Neural cell (in vitro differentiated cells): ENCODE results near the gene TNNI3.

Source experiments
- EP300 ChIP-seq: fragments of 450-650 bp; conservative IDR thresholded peaks from 2 replicates; pipeline ENCODE4 v1.6.1; 2014; ENCODE audit warnings: antibody characterized with exemption, mild to moderate bottlenecking, moderate library complexity; ENCODE audit not compliant: poor library complexity, severe bottlenecking
- EZH2 ChIP-seq: fragments of 200-600, 300-800 bp; shearing (Covaris generic), sonication (generic); IDR thresholded peaks from 2 replicates; pipeline ENCODE4 v1.6.1; 2014; ENCODE audit warnings: antibody characterized with exemption, low read length, borderline replicate concordance, mild to moderate bottlenecking; ENCODE audit not compliant: insufficient read depth, poor library complexity, severe bottlenecking
- MXI1 ChIP-seq: fragments of 450-650 bp; conservative IDR thresholded peaks from 2 replicates; pipeline ENCODE4 v1.6.1; 2014; ENCODE audit warnings: antibody characterized with exemption, mild to moderate bottlenecking; ENCODE audit not compliant: poor library complexity, severe bottlenecking
- POLR2AphosphoS5 ChIP-seq: IDR thresholded peaks from 2 replicates; pipeline ENCODE4 v1.6.1; 2012
- RAD21 ChIP-seq: fragments of 450-650 bp; conservative IDR thresholded peaks from 2 replicates; pipeline ENCODE4 v1.6.1; 2014; ENCODE audit warnings: antibody characterized with exemption, mild to moderate bottlenecking, moderate library complexity
- SMC3 ChIP-seq: fragments of 450-650 bp; conservative IDR thresholded peaks from 2 replicates; pipeline ENCODE4 v1.6.1; 2014; ENCODE audit warnings: antibody characterized with exemption, mild to moderate bottlenecking, moderate library complexity; ENCODE audit not compliant: poor library complexity
- TAF1 ChIP-seq: IDR thresholded peaks from 2 replicates; pipeline ENCODE4 v1.6.1; 2012; ENCODE audit warnings: low read depth
- TF ChIP-seq, protein P1 (sequence below): fragments of 450-650 bp; IDR thresholded peaks from 2 replicates; pipeline ENCODE4 v1.5.1; 2014; ENCODE audit warnings: antibody characterized with exemption, mild to moderate bottlenecking, moderate library complexity; ENCODE audit not compliant: poor library complexity, severe bottlenecking
- TF ChIP-seq, protein P2 (sequence below): IDR thresholded peaks from 2 replicates; pipeline ENCODE4 v1.6.1; 2012; ENCODE audit warnings: borderline replicate concordance

DNA sequence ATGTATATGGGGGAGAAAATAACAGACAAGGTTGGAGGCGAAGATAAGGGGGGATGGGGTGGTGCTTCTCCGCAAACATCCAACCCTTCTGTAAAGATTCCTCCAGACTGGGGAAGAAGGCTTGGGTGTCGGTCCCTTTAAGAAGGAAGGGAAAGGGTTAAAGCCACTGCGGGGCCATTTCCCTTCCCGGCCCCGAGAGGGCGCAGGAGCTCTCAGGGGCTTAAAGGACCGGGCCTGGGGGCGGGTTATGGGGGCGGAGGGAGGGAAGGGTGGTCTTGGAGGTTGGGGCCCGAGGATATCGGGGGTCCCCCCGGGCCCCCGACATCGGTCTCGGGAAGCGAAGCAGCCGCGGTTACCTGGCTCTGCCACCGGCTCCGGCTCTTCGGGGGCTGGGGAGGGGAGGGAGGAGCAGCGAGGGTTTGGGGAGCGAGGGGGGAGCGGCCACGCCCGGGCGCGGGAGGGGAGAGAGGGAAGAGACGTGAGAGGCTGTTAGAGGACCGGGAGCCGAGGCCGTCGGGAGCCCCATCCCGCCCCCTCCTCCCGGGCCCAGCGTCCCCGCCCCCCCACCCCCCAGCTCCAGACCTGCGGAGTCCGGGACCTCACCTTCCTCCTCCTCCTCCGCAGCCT, 11.3 kb downstream of the TNNI3 start:
- TF ChIP-seq, protein P1, sequence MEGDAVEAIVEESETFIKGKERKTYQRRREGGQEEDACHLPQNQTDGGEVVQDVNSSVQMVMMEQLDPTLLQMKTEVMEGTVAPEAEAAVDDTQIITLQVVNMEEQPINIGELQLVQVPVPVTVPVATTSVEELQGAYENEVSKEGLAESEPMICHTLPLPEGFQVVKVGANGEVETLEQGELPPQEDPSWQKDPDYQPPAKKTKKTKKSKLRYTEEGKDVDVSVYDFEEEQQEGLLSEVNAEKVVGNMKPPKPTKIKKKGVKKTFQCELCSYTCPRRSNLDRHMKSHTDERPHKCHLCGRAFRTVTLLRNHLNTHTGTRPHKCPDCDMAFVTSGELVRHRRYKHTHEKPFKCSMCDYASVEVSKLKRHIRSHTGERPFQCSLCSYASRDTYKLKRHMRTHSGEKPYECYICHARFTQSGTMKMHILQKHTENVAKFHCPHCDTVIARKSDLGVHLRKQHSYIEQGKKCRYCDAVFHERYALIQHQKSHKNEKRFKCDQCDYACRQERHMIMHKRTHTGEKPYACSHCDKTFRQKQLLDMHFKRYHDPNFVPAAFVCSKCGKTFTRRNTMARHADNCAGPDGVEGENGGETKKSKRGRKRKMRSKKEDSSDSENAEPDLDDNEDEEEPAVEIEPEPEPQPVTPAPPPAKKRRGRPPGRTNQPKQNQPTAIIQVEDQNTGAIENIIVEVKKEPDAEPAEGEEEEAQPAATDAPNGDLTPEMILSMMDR = no peak
- TF ChIP-seq EP300 (no peak), TAF1 (no peak), POLR2AphosphoS5 (no peak), SMC3 (no peak), EZH2 (no peak), RAD21 (no peak), MXI1 (no peak)
- TF ChIP-seq, protein P2, sequence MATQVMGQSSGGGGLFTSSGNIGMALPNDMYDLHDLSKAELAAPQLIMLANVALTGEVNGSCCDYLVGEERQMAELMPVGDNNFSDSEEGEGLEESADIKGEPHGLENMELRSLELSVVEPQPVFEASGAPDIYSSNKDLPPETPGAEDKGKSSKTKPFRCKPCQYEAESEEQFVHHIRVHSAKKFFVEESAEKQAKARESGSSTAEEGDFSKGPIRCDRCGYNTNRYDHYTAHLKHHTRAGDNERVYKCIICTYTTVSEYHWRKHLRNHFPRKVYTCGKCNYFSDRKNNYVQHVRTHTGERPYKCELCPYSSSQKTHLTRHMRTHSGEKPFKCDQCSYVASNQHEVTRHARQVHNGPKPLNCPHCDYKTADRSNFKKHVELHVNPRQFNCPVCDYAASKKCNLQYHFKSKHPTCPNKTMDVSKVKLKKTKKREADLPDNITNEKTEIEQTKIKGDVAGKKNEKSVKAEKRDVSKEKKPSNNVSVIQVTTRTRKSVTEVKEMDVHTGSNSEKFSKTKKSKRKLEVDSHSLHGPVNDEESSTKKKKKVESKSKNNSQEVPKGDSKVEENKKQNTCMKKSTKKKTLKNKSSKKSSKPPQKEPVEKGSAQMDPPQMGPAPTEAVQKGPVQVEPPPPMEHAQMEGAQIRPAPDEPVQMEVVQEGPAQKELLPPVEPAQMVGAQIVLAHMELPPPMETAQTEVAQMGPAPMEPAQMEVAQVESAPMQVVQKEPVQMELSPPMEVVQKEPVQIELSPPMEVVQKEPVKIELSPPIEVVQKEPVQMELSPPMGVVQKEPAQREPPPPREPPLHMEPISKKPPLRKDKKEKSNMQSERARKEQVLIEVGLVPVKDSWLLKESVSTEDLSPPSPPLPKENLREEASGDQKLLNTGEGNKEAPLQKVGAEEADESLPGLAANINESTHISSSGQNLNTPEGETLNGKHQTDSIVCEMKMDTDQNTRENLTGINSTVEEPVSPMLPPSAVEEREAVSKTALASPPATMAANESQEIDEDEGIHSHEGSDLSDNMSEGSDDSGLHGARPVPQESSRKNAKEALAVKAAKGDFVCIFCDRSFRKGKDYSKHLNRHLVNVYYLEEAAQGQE = no peak
